Measurements from ENCODE around the gene ATF7IP. TPM values are rescaled to one million over a fixed set of nuclear protein-coding genes. Genes with fewer than 3 reads are reported as not detected.
A peak's percentile ranks its signal among the peaks of the same experiment; 100 is the strongest.
"Not testable (repeated sequence)": the region's sequence is repeated elsewhere in the genome, so short reads cannot be mapped to it uniquely, and the experiment has no call there.

Gene ATF7IP
- total RNA-seq, 1 donor from 2014 or later: 21.3 TPM

DNA sequence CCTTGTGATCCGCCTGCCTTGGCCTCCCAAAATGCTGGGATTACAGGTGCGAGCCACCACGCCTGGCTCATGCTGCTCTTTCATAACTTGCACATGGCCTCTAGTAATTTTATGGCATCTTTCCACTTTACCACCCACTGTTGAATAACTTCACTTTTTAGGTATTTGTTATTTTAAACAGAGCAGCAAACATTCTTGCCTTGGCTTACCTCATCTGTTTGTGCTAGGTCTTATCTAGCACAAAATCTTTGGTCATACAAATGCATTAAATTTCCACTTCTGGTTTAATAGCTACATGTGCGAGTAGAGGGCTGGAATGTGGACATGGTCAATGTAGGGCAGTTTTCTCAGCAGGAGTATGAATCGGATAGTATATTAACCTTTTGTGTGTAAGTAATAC is 38.8 kb upstream of the ATF7IP start:
- no peak overlapping the region for H3K4me3 ChIP-seq (ENCODE audit: low read depth, low read length)
- TF ChIP-seq, protein P1, sequence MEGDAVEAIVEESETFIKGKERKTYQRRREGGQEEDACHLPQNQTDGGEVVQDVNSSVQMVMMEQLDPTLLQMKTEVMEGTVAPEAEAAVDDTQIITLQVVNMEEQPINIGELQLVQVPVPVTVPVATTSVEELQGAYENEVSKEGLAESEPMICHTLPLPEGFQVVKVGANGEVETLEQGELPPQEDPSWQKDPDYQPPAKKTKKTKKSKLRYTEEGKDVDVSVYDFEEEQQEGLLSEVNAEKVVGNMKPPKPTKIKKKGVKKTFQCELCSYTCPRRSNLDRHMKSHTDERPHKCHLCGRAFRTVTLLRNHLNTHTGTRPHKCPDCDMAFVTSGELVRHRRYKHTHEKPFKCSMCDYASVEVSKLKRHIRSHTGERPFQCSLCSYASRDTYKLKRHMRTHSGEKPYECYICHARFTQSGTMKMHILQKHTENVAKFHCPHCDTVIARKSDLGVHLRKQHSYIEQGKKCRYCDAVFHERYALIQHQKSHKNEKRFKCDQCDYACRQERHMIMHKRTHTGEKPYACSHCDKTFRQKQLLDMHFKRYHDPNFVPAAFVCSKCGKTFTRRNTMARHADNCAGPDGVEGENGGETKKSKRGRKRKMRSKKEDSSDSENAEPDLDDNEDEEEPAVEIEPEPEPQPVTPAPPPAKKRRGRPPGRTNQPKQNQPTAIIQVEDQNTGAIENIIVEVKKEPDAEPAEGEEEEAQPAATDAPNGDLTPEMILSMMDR (conservative IDR thresholded peaks at IDR 0.05; ENCODE audit: low read depth, low read length): no peak
- DNase-seq (ENCODE audit: low read depth): no peak

DNA sequence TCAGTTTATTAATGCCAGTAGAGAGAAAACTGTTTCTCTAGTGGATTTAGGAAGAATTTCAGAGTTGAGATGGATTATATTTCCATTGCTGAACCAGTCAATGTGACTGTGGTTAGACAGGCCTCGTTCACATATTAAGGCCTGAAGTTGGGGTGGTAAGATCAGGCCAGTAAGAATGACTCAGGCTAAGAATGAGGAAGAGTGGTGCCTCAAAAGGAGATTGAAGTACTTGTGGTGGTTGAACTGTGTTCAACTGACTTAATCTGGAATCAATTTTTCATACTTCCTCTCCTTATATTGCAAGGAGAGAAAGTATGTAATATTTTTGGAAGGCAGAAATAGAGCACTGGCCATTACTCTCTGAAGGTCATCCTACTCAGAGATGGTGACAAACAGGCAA is 37.8 kb upstream of the ATF7IP start:
- TF ChIP-seq, protein P1 (conservative IDR thresholded peaks at IDR 0.05; ENCODE audit: low read depth, low read length): no peak
- no peak for DNase-seq (ENCODE audit: low read depth)
- no peak overlapping the region for H3K4me3 ChIP-seq (ENCODE audit: low read depth, low read length)

DNA sequence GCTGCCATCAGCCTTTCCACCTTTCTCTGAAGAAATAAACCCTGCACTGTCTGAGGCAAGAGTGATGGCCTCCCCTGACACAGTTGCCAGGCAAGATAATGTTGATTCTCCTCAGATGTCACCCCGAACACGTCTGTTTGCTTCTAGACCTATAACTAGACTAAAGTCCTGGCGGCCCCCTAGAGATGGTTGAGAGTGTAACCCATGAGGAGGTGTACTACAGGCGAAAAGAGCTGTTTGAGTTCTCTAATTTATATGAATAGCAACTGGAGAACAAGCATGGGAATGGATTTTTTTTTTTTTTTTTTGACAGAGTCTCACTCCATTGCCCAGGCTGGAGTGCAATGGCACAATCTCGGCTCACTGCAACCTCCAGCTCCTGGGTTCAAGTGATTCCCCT is 33.0 kb upstream of the ATF7IP start:
- DNase-seq (ENCODE audit: low read depth): no peak
- TF ChIP-seq, protein P1 (conservative IDR thresholded peaks at IDR 0.05; ENCODE audit: low read depth, low read length): no peak
- no peak overlapping the region for H3K4me3 ChIP-seq (ENCODE audit: low read depth, low read length)

DNA sequence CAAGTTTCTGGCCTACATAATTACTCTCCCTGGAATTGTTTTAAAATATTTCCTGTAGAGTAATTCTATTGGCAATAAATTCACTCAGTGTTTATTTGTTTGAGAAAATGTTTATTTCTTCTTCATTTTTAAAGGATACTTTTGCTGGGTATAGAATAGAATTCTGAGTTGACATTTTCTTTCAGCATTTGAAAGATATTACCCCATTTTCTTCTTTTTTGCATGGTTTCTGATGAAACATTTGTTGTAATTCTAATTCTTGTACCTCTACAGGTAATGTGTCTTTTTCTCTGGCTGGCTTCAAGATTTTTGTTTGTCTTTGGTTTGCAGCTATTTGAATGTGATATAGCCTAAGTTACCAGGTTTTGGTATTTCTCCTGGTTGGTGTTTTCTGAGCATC is 25.1 kb upstream of the ATF7IP start:
- no peak overlapping the region for H3K4me3 ChIP-seq (ENCODE audit: low read depth, low read length)
- TF ChIP-seq, protein P1 (conservative IDR thresholded peaks at IDR 0.05; ENCODE audit: low read depth, low read length): no peak
- DNase-seq (ENCODE audit: low read depth): no peak

DNA sequence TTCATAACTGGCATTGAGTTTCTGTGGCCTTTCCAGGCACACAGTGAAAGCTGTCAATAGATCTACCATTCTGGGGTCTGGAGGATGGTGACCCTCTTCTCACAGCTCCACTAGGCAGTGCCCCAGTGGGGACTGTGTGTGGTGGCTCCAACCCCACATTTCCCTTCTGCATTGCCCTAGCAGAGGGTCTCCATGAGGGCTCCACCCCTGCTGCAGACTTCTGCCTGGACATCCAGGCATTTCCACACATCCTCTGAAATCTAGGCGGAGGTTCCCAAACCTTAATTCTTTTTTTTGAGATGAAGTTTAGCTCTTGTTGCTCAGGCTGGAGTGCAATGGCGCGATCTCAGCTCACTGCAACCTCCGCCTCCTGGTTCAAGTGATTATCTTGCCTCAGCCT is 14.0 kb upstream of the ATF7IP start:
- not testable (repeated sequence) for H3K4me3 ChIP-seq (ENCODE audit: low read depth, low read length); DNase-seq (ENCODE audit: low read depth)

DNA sequence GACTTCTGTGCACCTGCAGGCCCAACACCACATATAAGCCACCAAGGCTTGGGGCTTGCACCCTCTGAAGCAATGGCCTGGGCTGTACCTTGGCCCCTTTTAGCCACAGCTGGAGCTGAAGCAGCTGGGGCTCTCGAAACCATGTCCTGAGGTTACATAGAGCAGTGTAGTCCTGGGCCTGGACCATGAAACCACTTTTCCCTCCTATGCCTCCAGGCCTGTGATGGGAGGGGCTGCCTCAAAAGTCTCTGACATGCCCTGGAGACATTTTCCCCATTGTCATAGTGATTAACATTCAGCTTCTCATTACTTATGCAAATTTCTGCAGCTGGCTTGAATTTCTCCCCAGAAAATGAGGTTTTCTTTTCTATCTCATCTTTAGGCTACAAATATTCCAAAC is 13.4 kb upstream of the ATF7IP start:
- not testable (repeated sequence) for DNase-seq (ENCODE audit: low read depth); H3K4me3 ChIP-seq (ENCODE audit: low read depth, low read length)

DNA sequence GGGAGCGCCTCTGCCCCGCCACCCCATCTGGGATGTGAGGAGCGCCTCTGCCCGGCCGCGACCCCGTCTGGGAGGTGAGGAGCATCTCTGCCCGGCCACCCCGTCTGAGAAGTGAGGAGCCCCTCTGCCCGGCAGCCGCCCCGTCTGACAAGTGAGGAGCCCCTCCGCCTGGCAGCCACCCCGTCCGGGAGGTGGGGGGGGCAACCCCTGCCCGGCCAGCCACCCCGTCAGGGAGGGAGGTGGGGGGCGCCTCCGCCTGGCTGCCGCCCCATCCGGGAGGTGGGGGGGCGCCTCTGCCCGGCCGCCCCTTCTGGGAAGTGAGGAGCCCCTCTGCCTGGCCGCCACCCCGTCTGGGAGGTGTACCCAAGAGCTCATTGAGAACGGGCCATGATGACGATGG is 10.8 kb upstream of the ATF7IP start:
- not testable (repeated sequence) for DNase-seq (ENCODE audit: low read depth); H3K4me3 ChIP-seq (ENCODE audit: low read depth, low read length)

DNA sequence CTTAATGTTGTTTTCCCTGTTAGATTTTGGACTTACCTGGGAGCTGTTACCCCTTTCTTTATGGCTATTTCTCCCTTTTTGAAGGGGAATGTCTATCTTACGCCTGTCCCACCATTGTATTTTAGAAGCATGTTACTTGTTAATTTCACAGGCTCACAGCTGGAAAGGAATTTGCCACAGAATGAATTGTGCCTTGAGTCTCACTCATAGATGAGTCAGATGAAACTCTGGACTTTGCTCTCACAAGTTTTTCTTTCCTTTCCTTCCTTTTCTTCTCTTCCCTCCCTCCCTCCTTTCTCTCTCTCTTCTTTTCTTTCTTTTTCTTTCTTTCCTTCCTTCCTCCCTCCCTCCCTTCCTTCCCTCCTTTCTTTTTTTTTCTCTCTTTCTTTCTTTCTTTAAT is 9.3 kb upstream of the ATF7IP start:
- H3K4me3 ChIP-seq (ENCODE audit: low read depth, low read length): no peak overlapping the region
- TF ChIP-seq, protein P1 (conservative IDR thresholded peaks at IDR 0.05; ENCODE audit: low read depth, low read length): no peak
- peak; percentile 68 for DNase-seq (ENCODE audit: low read depth)

DNA sequence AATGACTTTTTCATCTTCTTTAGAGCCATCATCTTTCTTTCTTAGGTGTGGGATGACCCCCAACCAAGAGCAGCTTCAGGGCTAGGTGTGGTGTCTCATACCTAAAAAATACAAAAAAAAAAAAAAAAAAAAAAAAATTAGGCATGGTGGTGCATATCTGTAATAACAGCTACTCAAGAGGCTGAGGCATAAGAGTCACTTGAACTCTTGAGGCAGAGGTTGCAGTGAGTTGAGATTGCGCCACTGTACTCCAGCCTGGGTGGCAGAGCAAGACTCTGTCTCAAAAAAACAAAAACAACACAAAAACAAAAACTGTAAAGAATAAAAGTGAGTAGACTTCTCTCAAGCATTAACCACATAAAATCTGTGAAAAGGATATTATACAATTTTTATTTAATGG is 8.0 kb upstream of the ATF7IP start:
- H3K4me3 ChIP-seq (ENCODE audit: low read depth, low read length): no peak overlapping the region
- TF ChIP-seq, protein P1 (conservative IDR thresholded peaks at IDR 0.05; ENCODE audit: low read depth, low read length): no peak
- DNase-seq (ENCODE audit: low read depth): no peak
